Right lobe of liver (tissue), 6 donors: ENCODE results near the gene SYNGR3. TPM values are rescaled to one million over a fixed set of nuclear protein-coding genes. Genes with fewer than 3 reads are reported as not detected.

ENCODE experiments used
- ATAC-seq, 4 donors: fragments of 200-7000 bp; cut with Tn5 transposase; one replicate each; pipeline ENCODE4 v1.9.1; 2020; ENCODE audit warnings: mild to moderate bottlenecking in 4 of 4, moderate library complexity in 4 of 4
- DNase-seq, 3 donors: peaks; one replicate each; pipeline ENCODE4 v3.0.0-alpha.2; 2020
- H3K27ac ChIP-seq, 3 donors: fragments of 200-600 bp; one replicate each; pipeline ENCODE4 v1.8.0; 2022
- H3K27me3 ChIP-seq, 2 donors: fragments of 200-600 bp; one replicate each; pipeline ENCODE4 v1.8.0; 2022
- H3K36me3 ChIP-seq, 4 donors: fragments of 200-600 bp; sonication (generic) in 1 of 4; one replicate each; pipeline versions ENCODE4 v1.5.1 to v1.8.0; 2017 to 2022; ENCODE audit warnings: control low read depth in 1 of 4
- H3K4me1 ChIP-seq, 4 donors: fragments of 200-600 bp; sonication (generic) in 1 of 4; one replicate each; pipeline versions ENCODE4 v1.5.1 to v1.8.0; 2017 to 2022; ENCODE audit warnings: control low read depth in 1 of 4
- H3K4me3 ChIP-seq, 3 donors: fragments of 200-600 bp; one replicate each; pipeline ENCODE4 v1.8.0; 2022
- H3K9me3 ChIP-seq, 4 donors: fragments of 200-600 bp; sonication (generic) in 1 of 4; one replicate each; pipeline versions ENCODE4 v1.5.1 to v1.8.0; 2017 to 2022; ENCODE audit warnings: control low read depth in 1 of 4
- CTCF ChIP-seq, 4 donors: fragments of 200-600 bp in 3 of 4; fragments of 450-650 bp in 1 of 4; IDR thresholded peaks; one replicate each; pipeline versions ENCODE4 v1.5.1 to v1.8.0; 2016 to 2022; ENCODE audit warnings: antibody characterized with exemption in 4 of 4, mild to moderate bottlenecking in 2 of 4
- POLR2A ChIP-seq: fragments of 450-650 bp; IDR thresholded peaks from one replicate; pipeline ENCODE4 v1.6.1; 2017; ENCODE audit warnings: antibody characterized with exemption, mild to moderate bottlenecking
- WGBS: methylation state at CpG from one replicate; pipeline ENCODE4 v1.1.6; 2018; ENCODE audit warnings: low coverage, low lambda C conversion rate; ENCODE audit not compliant: insufficient coverage; ENCODE audit errors: missing lambda C conversion rate; 5-methylcytosine and 5-hydroxymethylcytosine counted together
- intact Hi-C, 2 donors: fragments of 100-400 bp; cut with DNase I; formaldehyde crosslinking; loops; one replicate each; pipeline versions ENCODE4 v1.11.2 to v1.14.1; 2022
- total RNA-seq, 6 experiments: library from RNA; depleted of rRNA in 2 of 6; stranded (reverse); fragments of >200 nt in 2 of 6; fragmentation: NEBNext Ultra II Directional in 3 of 6; extraction: Animal tissue kit (Norgen Biotek cat#: 25700) in 3 of 6; gene quantifications; one replicate each; pipeline versions ENCODE4 v1.1.0 to v1.2.4, GENCODE V29; 2016 to 2023
- donor health status: DM: no; HTN: yes; CAD: no.
- donor health status: DM: no; HTN: no; CAD: no.
- donor health status: DM: no; HTN: no; CAD: no.
- donor health status: DM: no; HTN: yes; CAD: no.
- donor health status: DM: no; HTN: yes; CAD: no.

The SYNGR3 gene
- total RNA-seq, 6 experiments from 2014 or later = 0.22 TPM; not detected in 5

DNA sequence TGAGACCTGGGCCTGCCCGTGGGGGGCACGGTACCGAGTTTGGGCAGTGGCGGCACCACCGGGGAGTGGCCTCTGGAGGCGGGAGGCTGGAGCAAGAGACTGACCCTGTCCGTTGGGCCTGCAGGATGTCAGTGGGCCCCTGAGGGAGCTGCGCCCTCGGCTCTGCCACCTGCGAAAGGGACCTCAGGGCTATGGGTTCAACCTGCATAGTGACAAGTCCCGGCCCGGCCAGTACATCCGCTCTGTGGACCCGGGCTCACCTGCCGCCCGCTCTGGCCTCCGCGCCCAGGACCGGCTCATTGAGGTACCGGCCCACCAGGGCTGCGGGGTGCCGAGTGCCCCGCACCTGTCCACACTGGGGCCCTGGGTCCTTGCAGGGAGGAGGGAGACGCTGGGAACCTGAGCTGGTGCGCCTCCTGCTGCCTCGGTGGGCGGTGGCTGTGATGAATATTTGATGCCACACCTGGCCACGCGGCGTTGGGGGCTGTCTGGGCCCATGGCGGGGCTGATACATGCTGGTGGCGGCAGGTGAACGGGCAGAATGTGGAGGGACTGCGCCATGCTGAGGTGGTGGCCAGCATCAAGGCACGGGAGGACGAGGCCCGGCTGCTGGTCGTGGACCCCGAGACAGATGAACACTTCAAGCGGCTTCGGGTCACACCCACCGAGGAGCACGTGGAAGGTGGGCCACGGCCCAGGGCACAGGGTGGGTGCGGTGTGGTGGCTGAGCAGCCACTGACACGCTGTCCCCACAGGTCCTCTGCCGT, 46.6 kb downstream of the SYNGR3 start:
- Histone ChIP-seq H3K36me3 (peaks cover 0 to 6% (median 3%) of the 10 kb centered on the region in 4 donors), H3K27me3 (no peaks in the 10 kb centered on the region), H3K9me3 (no peaks in the 10 kb centered on the region), H3K4me1 (peaks cover 1 to 58% (median 23%) of the 10 kb centered on the region in 4 donors), H3K27ac (peak overlapping the region; percentile 86 to 96 (median 87)), H3K4me3 (peak overlapping the region; percentile 39 to 81 (median 74))
- 27% methylated on average over 2 of the region's 47 CpGs for WGBS
- ATAC-seq = no peak
- peak in 2 of 4 donors; percentile 6 to 16 for TF ChIP-seq CTCF (IDR thresholded peaks at IDR 0.05)
- TF ChIP-seq POLR2A = no peak
- DNase-seq = peak in 2 of 3 donors; percentile 69 to 72
- intact Hi-C loops = loop anchor here in 1 of 2 donors (5.0 kb wide), 1 partner anchor 116 kb away; no protein-coding TSS in a partner anchor

GRCh38 chr16:2037115-2037514, 47.3 kb downstream of the SYNGR3 start:
- Histone ChIP-seq H3K9me3 (no peaks in the 10 kb centered on the region), H3K4me3 (peak overlapping the region; percentile 39 to 81 (median 74)), H3K36me3 (peaks cover 0 to 6% (median 3%) of the 10 kb centered on the region in 4 donors)

GRCh38 chr16:2037647-2038381, 48.0 kb downstream of the SYNGR3 start:
- WGBS = 42% methylated on average over 16 of the region's 29 CpGs
- ATAC-seq = no peak
- peak overlapping the region; percentile 70 to 96 (median 86) for H3K27ac ChIP-seq
- DNase-seq = peak in 1 of 3 donors; percentile 60
- H3K4me3 ChIP-seq = peak overlapping the region; percentile 39 to 81 (median 74)
- H3K27me3 ChIP-seq = no peaks in the 10 kb centered on the region
- intact Hi-C loops = loop anchor here in 1 of 2 donors (5.0 kb wide), 1 partner anchor 114 kb away; no protein-coding TSS in a partner anchor
- peaks cover 0 to 6% (median 3%) of the 10 kb centered on the region in 4 donors for H3K36me3 ChIP-seq
- TF ChIP-seq POLR2A (no peak), CTCF (IDR thresholded peaks at IDR 0.05) (no peak)
- H3K9me3 ChIP-seq = no peaks in the 10 kb centered on the region
- H3K4me1 ChIP-seq = peaks cover 1 to 60% (median 26%) of the 10 kb centered on the region in 4 donors

More at GRCh38 chr16:2037115-2037514, 47.3 kb downstream of the SYNGR3 start:
- peak in 1 of 3 donors; percentile 67 for DNase-seq
- intact Hi-C loops = loop anchor here in 1 of 2 donors (5.0 kb wide), 1 partner anchor 115 kb away; no protein-coding TSS in a partner anchor
- H3K4me1 ChIP-seq = peaks cover 1 to 63% (median 26%) of the 10 kb centered on the region in 4 donors
- H3K27me3 ChIP-seq = no peaks in the 10 kb centered on the region
- no peak for ATAC-seq
- H3K27ac ChIP-seq = peak overlapping the region in 2 of 3 donors; percentile 86 to 96
- TF ChIP-seq POLR2A (no peak), CTCF (IDR thresholded peaks at IDR 0.05) (no peak)
- WGBS = no CpG with 5 or more reads among the region's 15 CpGs

DNA sequence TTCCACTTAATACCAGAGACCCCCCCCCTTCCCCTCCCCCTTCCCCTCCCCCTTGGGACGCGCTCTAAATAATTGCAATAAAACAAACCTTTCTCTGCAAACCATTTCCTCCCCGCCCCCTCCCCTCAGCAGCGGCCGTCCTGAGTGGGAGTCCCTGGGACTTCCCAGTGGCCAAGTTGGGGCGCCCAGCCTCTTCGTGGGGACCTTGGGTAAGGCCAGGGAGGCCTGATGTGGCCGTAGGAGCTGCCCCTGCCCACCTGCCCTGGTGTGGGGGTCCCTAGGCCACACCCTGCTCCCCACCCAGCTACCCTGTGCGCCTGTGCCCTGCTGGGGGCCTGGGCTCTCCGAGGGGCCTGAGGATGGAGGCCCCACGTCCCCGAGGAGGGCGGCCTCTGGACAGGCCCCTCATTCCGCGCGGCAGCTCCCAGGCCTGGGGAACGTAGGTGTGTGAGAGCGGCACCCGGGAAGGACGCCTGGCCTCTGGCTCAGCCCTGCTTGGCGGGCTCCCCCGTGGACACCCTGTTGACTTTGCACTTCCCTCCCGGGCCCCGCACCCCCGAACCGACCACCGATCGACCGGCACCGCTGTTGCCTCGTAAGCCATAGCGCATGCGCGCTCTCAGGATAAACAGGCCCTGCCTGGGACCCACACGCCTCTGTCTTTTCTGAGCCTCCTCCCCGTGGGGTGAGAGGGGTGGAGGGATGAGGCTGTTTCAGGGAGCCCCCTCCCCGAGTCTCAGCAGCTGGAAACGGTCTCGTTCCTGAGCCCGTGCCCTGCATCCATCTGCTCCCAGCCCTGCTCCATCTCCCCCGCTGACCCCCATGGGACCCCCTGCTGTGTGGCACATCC, 48.8 kb downstream of the SYNGR3 start:
- intact Hi-C loops = loop anchor here in 1 of 2 donors (5.0 kb wide), 1 partner anchor 114 kb away; no protein-coding TSS in a partner anchor
- ATAC-seq = peak; percentile 0 to 6 (median 4)
- 18% methylated on average over 25 of the region's 41 CpGs for WGBS

More for the DNA sequence above, 48.8 kb downstream of the SYNGR3 start:
- peak; percentile 55 to 89 (median 87) for DNase-seq
- Histone ChIP-seq H3K9me3 (no peaks in the 10 kb centered on the region), H3K4me3 (peak overlapping the region in 2 of 3 donors; percentile 74 to 81), H3K36me3 (peaks cover 0 to 6% (median 3%) of the 10 kb centered on the region in 4 donors), H3K27ac (peak overlapping the region; percentile 69 to 96 (median 86)), H3K27me3 (no peaks in the 10 kb centered on the region), H3K4me1 (peaks cover 1 to 55% (median 23%) of the 10 kb centered on the region in 4 donors)
- TF ChIP-seq CTCF (IDR thresholded peaks at IDR 0.05) (no peak), POLR2A (peak; percentile 7)
